Measurements from ENCODE around the gene DNAAF1.

Gene DNAAF1

DNA sequence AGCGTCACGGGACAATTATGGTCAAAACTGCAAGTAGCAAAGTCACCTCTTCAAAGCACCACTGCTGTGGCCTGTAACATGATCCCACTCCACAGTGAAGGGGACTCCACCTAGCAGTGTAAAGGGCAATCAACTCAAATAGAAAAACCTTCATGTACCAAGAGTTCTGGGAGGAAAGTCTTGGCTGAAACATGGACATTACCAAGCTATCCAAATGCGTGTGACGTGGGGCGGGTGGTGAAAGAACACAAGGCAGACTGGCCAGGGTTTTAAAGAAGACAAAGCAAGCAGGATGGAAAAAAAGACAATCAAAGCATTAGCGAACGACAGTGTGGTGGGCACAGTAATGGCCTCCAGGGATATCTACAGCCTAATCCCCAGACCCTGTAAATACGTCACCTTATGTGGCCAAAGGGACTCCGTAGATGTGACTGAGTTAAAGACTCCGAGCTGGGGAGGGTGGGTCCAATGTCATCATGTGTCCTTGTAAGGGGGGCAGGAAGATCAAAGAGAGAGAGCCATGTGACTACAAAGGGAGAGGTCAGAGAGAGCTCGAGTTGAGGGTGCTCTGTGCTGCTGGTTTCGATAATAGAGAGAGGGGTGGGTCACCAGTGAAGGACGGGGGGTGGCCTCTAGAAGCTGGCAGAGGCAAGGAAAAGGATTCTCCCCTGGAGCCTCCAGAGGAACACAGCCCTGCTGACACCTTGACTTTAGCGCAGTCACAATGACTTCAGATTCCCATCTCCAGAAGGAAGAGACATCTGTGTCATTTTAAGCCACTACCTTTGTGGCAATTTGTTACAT is 6.1 kb upstream of the DNAAF1 start:
- TF ChIP-seq, protein P1, sequence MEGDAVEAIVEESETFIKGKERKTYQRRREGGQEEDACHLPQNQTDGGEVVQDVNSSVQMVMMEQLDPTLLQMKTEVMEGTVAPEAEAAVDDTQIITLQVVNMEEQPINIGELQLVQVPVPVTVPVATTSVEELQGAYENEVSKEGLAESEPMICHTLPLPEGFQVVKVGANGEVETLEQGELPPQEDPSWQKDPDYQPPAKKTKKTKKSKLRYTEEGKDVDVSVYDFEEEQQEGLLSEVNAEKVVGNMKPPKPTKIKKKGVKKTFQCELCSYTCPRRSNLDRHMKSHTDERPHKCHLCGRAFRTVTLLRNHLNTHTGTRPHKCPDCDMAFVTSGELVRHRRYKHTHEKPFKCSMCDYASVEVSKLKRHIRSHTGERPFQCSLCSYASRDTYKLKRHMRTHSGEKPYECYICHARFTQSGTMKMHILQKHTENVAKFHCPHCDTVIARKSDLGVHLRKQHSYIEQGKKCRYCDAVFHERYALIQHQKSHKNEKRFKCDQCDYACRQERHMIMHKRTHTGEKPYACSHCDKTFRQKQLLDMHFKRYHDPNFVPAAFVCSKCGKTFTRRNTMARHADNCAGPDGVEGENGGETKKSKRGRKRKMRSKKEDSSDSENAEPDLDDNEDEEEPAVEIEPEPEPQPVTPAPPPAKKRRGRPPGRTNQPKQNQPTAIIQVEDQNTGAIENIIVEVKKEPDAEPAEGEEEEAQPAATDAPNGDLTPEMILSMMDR (IDR thresholded peaks at IDR 0.05; ENCODE audit: low read depth, low read length, missing control alignments), result no peak
- H3K27ac ChIP-seq, result no peak overlapping the region
- DNase-seq, result no peak
- H3K27me3 ChIP-seq (replicated peaks), result no peaks in the 10 kb centered on the region
- in situ Hi-C loops (cut with HindIII; ENCODE audit: low pct_ligation_motif_present, low sequenced_read_pairs), result no loop called here
- no peak overlapping the region for H3K4me3 ChIP-seq (ENCODE audit: low read depth, low read length)
- no peaks in the 10 kb centered on the region for H3K36me3 ChIP-seq (replicated peaks)

DNA sequence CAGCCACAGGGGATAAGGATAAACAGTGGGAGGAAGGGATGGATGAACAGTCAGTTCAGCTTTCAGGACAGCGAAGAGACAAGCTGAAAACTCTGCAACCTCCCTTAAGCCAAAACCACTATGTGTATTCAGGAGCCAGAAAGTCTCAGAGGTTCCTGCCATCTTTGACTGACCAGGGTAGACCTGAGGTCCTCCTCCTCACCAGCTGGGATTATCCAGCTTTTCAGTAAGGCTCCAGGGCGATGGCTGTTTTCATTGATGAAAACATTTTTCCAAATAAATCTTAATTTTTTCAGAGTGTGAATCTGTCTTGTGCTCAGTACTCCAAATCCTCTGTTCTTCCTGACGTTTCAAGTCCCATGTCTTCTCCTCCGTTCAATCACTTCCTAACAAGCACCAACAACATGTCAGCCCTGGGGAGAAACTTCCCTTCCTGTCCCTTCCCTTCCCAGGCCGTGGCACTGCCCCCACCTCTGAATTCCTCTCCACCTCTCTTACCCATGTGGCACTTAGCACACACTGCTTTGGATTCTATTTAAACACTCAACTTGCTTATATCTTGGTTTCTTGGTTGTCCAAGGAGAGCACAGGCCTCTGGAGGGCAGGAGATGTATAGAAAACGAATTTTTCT is 5.4 kb upstream of the DNAAF1 start:
- TF ChIP-seq, protein P1 (IDR thresholded peaks at IDR 0.05; ENCODE audit: low read depth, low read length, missing control alignments), result no peak
- H3K4me3 ChIP-seq (ENCODE audit: low read depth, low read length), result no peak overlapping the region
- in situ Hi-C loops (cut with HindIII; ENCODE audit: low pct_ligation_motif_present, low sequenced_read_pairs), result no loop called here
- no peaks in the 10 kb centered on the region for H3K36me3 ChIP-seq (replicated peaks)
- no peaks in the 10 kb centered on the region for H3K27me3 ChIP-seq (replicated peaks)
- no peak overlapping the region for H3K27ac ChIP-seq
- DNase-seq, result no peak

DNA sequence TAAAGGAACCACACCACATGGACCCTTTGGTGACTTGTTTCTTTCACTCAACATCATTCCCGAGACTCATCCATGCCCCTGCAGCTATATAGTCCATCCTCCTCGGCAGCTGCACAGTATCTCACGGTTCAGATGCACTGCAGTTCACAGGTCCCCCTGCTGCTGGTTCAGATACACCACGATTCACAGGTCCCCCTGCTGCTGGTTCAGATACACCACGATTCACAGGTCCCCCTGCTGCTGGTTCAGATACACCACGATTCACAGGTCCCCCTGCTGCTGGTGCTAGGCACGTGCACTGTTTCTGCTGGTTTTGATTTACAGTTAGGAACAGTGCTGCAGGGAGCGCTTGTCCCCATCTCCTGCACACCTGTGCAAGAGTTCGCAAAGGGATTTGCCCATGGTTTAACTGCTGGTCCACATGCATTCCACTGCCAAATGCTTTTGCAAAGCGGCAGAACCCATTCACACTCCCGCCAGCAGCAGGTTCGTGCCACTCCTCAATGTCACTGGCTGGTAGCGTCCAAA is 3.9 kb upstream of the DNAAF1 start:
- Histone ChIP-seq H3K27ac (no peak overlapping the region), H3K4me3 (ENCODE audit: low read depth, low read length) (no peak overlapping the region), H3K36me3 (replicated peaks) (no peaks in the 10 kb centered on the region), H3K27me3 (replicated peaks) (no peaks in the 10 kb centered on the region)
- in situ Hi-C loops (cut with HindIII; ENCODE audit: low pct_ligation_motif_present, low sequenced_read_pairs), result no loop called here
- DNase-seq, result no peak
- TF ChIP-seq, protein P1 (IDR thresholded peaks at IDR 0.05; ENCODE audit: low read depth, low read length, missing control alignments), result peak; percentile 19

DNA sequence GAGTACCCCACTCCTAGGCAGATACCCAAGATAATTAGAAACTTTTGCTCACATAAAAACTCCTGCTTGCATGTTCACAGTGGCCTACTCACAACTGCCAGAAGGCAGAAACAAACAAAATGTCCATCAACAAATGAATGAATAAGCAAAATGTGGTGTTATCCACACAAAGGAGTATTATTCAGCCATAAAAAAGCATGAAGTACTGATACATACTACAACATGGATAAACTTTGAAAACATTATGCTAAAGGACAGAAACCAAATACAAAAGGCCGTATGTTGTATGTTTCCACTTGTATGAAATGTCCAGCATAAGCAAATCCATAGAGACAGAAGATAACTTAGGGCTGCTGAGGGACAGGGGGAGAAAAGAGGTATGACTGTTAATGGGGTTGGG is 2.0 kb upstream of the DNAAF1 start:
- no peak overlapping the region for H3K4me3 ChIP-seq (ENCODE audit: low read depth, low read length)

DNA sequence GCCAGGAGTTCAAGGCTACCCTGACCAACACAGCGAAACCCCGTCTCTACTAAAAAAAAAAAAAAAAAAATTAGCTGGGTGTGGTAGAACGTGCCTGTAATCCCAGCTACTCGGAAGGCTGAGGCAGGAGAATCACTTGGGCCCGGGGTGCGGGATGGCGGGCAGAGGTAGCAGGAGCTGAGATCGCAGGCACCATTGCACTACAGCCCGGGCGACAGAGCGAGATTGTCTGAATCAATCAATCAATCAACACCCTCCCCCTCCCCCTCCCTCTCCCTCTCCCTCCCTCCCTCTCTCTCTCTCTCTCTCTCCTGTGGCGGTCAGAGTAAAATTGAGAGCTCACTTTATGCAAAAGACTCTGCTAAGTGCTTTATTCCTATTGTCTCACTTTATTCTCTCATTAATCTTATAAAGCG is 1.3 kb upstream of the DNAAF1 start:
- Histone ChIP-seq H3K4me3 (ENCODE audit: low read depth, low read length) (peak overlapping the region; percentile 84), H3K27ac (no peak overlapping the region), H3K36me3 (replicated peaks) (no peaks in the 10 kb centered on the region), H3K27me3 (replicated peaks) (no peaks in the 10 kb centered on the region)
- TF ChIP-seq, protein P1 (IDR thresholded peaks at IDR 0.05; ENCODE audit: low read depth, low read length, missing control alignments), result no peak
- in situ Hi-C loops (cut with HindIII; ENCODE audit: low pct_ligation_motif_present, low sequenced_read_pairs), result no loop called here
- no peak for DNase-seq

More for the DNA sequence above, 2.0 kb upstream of the DNAAF1 start:
- no peak overlapping the region for H3K27ac ChIP-seq
- no peak for DNase-seq
- H3K27me3 ChIP-seq (replicated peaks), result no peaks in the 10 kb centered on the region
- in situ Hi-C loops (cut with HindIII; ENCODE audit: low pct_ligation_motif_present, low sequenced_read_pairs), result no loop called here
- TF ChIP-seq, protein P1 (IDR thresholded peaks at IDR 0.05; ENCODE audit: low read depth, low read length, missing control alignments), result no peak
- no peaks in the 10 kb centered on the region for H3K36me3 ChIP-seq (replicated peaks)

Data from brain microvascular endothelial cell (primary cell).